HCT116 (cell line): ENCODE measurements around the gene ALAS1. TPM values are rescaled to one million over a fixed set of nuclear protein-coding genes. Genes with fewer than 3 reads are reported as not detected.

ENCODE experiments used
- ATAC-seq: fragments of 200-7000 bp; cut with Tn5 transposase; 2 replicates; pipeline ENCODE4 v1.9.1; 2020; ENCODE audit warnings: mild to moderate bottlenecking, moderate library complexity
- BruUV-seq: library from RNA; stranded (reverse); fragments of 400-500 nt; replicated peaks from 2 replicates; lab custom pipeline; 2021; lab: Mats Ljungman, UMichigan
- CTCF ChIA-PET: fragments of 300-600 bp; sonication (Branson Sonifier 250); formaldehyde crosslinking; loops from one replicate; lab custom pipeline; 2021; ENCODE audit warnings: antibody characterized with exemption; lab: Charles Lee
- POLR2A ChIA-PET: fragments of 300-600, 350-600 bp; sonication (Branson Sonifier 250); formaldehyde crosslinking; loops from one replicate; lab custom pipeline; 2021; ENCODE audit warnings: antibody characterized with exemption; lab: Charles Lee
- RAD21 ChIA-PET, 2 experiments: fragments of 300-600 bp; sonication (Branson Sonifier 250); formaldehyde crosslinking; loops; one replicate each; lab custom pipeline; 2023; ENCODE audit warnings: low total read pairs in 2 of 2; ENCODE audit not compliant: uncharacterized antibody in 2 of 2, unreplicated experiment in 2 of 2, low non-redundant PET in 1 of 2; lab: Charles Lee
- DNase-seq: peaks from one replicate; pipeline ENCODE4 v3.0.0-alpha.2; 2010; ENCODE audit warnings: low read depth, low spot score
- H2AFZ ChIP-seq: fragments of 200-600 bp; shearing (Covaris generic), sonication (generic); 2 replicates; pipeline ENCODE4 v1.6.1; 2017; ENCODE audit warnings: low read depth, mixed run types, mixed read lengths, antibody characterized with exemption, low read length; ENCODE audit not compliant: poor library complexity, severe bottlenecking
- H3K27ac ChIP-seq: 2 replicates; pipeline ENCODE4 v1.5.1; 2012; ENCODE audit warnings: low read depth, low read length
- H3K27me3 ChIP-seq: fragments of 200-600 bp; sonication (generic); 2 replicates; pipeline ENCODE4 v1.6.1; 2016; ENCODE audit warnings: mixed run types, low read length, mixed read lengths; ENCODE audit not compliant: insufficient read depth
- H3K36me3 ChIP-seq, 2 experiments: fragments of 200-500 bp in 1 of 2; fragments of 200-600 bp in 1 of 2; sonication (Bioruptor generic) in 1 of 2; sonication (generic) in 1 of 2; 2 replicates each; pipeline versions ENCODE4 v1.5.1 to v1.6.1; 2014 to 2016; ENCODE audit warnings: low read length in 2 of 2, inconsistent platforms in 1 of 2, mixed read lengths in 1 of 2, mixed run types in 1 of 2; ENCODE audit not compliant: insufficient read depth in 2 of 2, control insufficient read depth in 1 of 2
- H3K4me1 ChIP-seq, 2 experiments: fragments of 200-600 bp in 1 of 2; sonication (generic) in 1 of 2; 2 replicates each; pipeline versions ENCODE4 v1.5.1 to v1.6.1; 2012 to 2017; ENCODE audit warnings: low read length in 2 of 2, inconsistent platforms in 1 of 2, mild to moderate bottlenecking in 1 of 2, mixed read lengths in 1 of 2, mixed run types in 1 of 2, moderate library complexity in 1 of 2; ENCODE audit not compliant: insufficient read depth in 2 of 2, control insufficient read depth in 1 of 2
- H3K4me2 ChIP-seq: fragments of 200-600 bp; sonication (generic); 2 replicates; pipeline ENCODE4 v1.6.1; 2017; ENCODE audit warnings: mixed run types, low read length, mixed read lengths
- H3K4me3 ChIP-seq, 2 experiments: fragments of 200-600 bp in 1 of 2; sonication (generic) in 1 of 2; replicated peaks in 1 of 2; 2 replicates each; pipeline ENCODE4 v1.5.1; 2011 to 2016; ENCODE audit warnings: low read length in 2 of 2, control low read depth in 1 of 2, low read depth in 1 of 2, mild to moderate bottlenecking in 1 of 2, mixed read lengths in 1 of 2, mixed run types in 1 of 2
- H3K79me2 ChIP-seq: fragments of 200-600 bp; sonication (generic); 2 replicates; pipeline ENCODE4 v1.6.1; 2017; ENCODE audit warnings: mild to moderate bottlenecking, mixed run types, low read length, moderate library complexity, mixed read lengths; ENCODE audit not compliant: insufficient read depth
- H3K9ac ChIP-seq: fragments of 200-600 bp; sonication (generic); 2 replicates; pipeline ENCODE4 v1.6.1; 2016; ENCODE audit warnings: low read length, mixed read lengths
- H3K9me2 ChIP-seq: fragments of 200-600 bp; sonication (generic), shearing (Covaris generic); 2 replicates; pipeline ENCODE4 v1.6.1; 2017; ENCODE audit warnings: mixed run types, mild to moderate bottlenecking, moderate library complexity; ENCODE audit not compliant: insufficient read depth
- H3K9me3 ChIP-seq, 2 experiments: fragments of 200-500 bp in 1 of 2; fragments of 200-600 bp in 1 of 2; sonication (Bioruptor generic) in 1 of 2; sonication (generic) in 1 of 2; 2 replicates each; pipeline ENCODE4 v1.6.1; 2014 to 2017; ENCODE audit warnings: low read length in 2 of 2, mixed read lengths in 2 of 2, inconsistent platforms in 1 of 2, low read depth in 1 of 2, mild to moderate bottlenecking in 1 of 2, mixed run types in 1 of 2, moderate library complexity in 1 of 2; ENCODE audit not compliant: control insufficient read depth in 1 of 2, insufficient read depth in 1 of 2
- H4K20me1 ChIP-seq: fragments of 200-600 bp; sonication (generic), shearing (Covaris generic); 2 replicates; pipeline ENCODE4 v1.6.1; 2017; ENCODE audit warnings: mixed run types, mild to moderate bottlenecking, moderate library complexity; ENCODE audit not compliant: insufficient read depth
- EGR1 ChIP-seq: IDR thresholded peaks from 2 replicates; pipeline ENCODE4 v1.6.1; 2012; ENCODE audit warnings: low read depth
- EZH2 ChIP-seq: fragments of 200-600 bp; sonication (generic); IDR thresholded peaks from 2 replicates; pipeline ENCODE4 v1.6.1; 2017; ENCODE audit warnings: antibody characterized with exemption, mixed run types
- EZH2phosphoT487 ChIP-seq: fragments of 200-600 bp; IDR thresholded peaks from 2 replicates; pipeline ENCODE4 v1.6.1; 2018; ENCODE audit warnings: antibody characterized with exemption, borderline replicate concordance
- FOSL1 ChIP-seq: IDR thresholded peaks from 2 replicates; pipeline ENCODE4 v1.6.1; 2012; ENCODE audit warnings: low read depth
- JUND ChIP-seq: IDR thresholded peaks from 2 replicates; pipeline ENCODE4 v1.6.1; 2012
- POLR2A ChIP-seq: IDR thresholded peaks from 2 replicates; pipeline ENCODE4 v1.7.0; 2011; ENCODE audit warnings: borderline replicate concordance; ENCODE audit not compliant: insufficient read depth, insufficient read length; ENCODE audit errors: extremely low read depth
- RAD21 ChIP-seq: IDR thresholded peaks from 2 replicates; pipeline ENCODE4 v1.6.1; 2012; ENCODE audit warnings: low read depth, mild to moderate bottlenecking
- REST ChIP-seq: IDR thresholded peaks from 2 replicates; pipeline ENCODE4 v1.6.1; 2012; ENCODE audit warnings: low read depth
- SIN3A ChIP-seq: IDR thresholded peaks from 2 replicates; pipeline ENCODE4 v1.6.1; 2012; ENCODE audit warnings: low read depth
- SP1 ChIP-seq: IDR thresholded peaks from 2 replicates; pipeline ENCODE4 v1.6.1; 2012; ENCODE audit warnings: low read depth
- TCF7L2 ChIP-seq: IDR thresholded peaks from 2 replicates; pipeline ENCODE4 v1.7.0; 2011; ENCODE audit warnings: borderline replicate concordance, inconsistent platforms; ENCODE audit not compliant: insufficient read depth, insufficient read length; ENCODE audit errors: extremely low read depth
- ZBTB33 ChIP-seq: IDR thresholded peaks from 2 replicates; pipeline ENCODE4 v1.6.1; 2011; ENCODE audit warnings: mild to moderate bottlenecking, low read length, moderate library complexity; ENCODE audit not compliant: insufficient replicate concordance; ENCODE audit errors: extremely low read depth
- ZNF274 ChIP-seq: fragments of 200-500 bp; sonication (Bioruptor generic); IDR thresholded peaks from 2 replicates; pipeline ENCODE4 v1.6.1; 2014; ENCODE audit warnings: mild to moderate bottlenecking, low read depth, low read length, inconsistent platforms
- intact Hi-C: fragments of 100-400 bp; cut with micrococcal nuclease; formaldehyde crosslinking; loops from 2 replicates; pipeline ENCODE4 v1.10.0; 2022
- total RNA-seq: library from RNA; stranded (reverse); gene quantifications from one replicate; pipeline ENCODE4 v1.2.1, GENCODE V29; 2021; ENCODE audit not compliant: unreplicated experiment

Gene ALAS1
- total RNA-seq, 1 experiment from 2014 or later = 74.0 TPM

GRCh38 chr3:52188556-52188955, 9.4 kb upstream of the ALAS1 start (continued):
- TF ChIP-seq FOSL1 (no peak), JUND (no peak), POLR2A (no peak)

- Histone ChIP-seq H3K27me3 (no peaks in the 10 kb centered on the region), H3K4me2 (no peak overlapping the region), H3K79me2 (no peaks in the 10 kb centered on the region), H3K4me1 (peaks cover 0 to 9% of the 10 kb centered on the region in 2 experiments; a peak in 3 of 4 replicates), H3K27ac (no peak overlapping the region), H3K4me3 (no peak overlapping the region), H3K9me2 (no peaks in the 10 kb centered on the region), H3K9ac (no peak overlapping the region), H3K9me3 (no peaks in the 10 kb centered on the region), H2AFZ (no peak overlapping the region), H4K20me1 (no peaks in the 10 kb centered on the region), H3K36me3 (no peaks in the 10 kb centered on the region)
- intact Hi-C loops = no loop called here
- no peak for TF ChIP-seq REST
- TF ChIP-seq JUND = no peak
- TF ChIP-seq ZBTB33 = no peak
- no peak for TF ChIP-seq POLR2A
- no peak for TF ChIP-seq RAD21
- no peak for TF ChIP-seq SIN3A
- TF ChIP-seq ZNF274 = no peak
- TF ChIP-seq EGR1 = no peak
- no peak for TF ChIP-seq EZH2phosphoT487
- no peak for TF ChIP-seq SP1
- TF ChIP-seq EZH2 = no peak
- TF ChIP-seq TCF7L2 = no peak
- DNase-seq (no peak), ATAC-seq (no peak)
- CTCF ChIA-PET = no interaction called here
- no TSS peak for BruUV-seq
- POLR2A ChIA-PET = no interaction called here
- RAD21 ChIA-PET = no interaction called here
These were observed 7.5 kb upstream of the ALAS1 start for GRCh38 chr3:52190294-52191074.
